Lung (tissue), 12 donors: Measurements from ENCODE around the gene MAMDC4. TPM values are rescaled to one million over a fixed set of nuclear protein-coding genes. Genes with fewer than 3 reads are reported as not detected.
A peak's percentile ranks its signal among the peaks of the same experiment; 100 is the strongest.

Experiments used
- ATAC-seq: fragments of 200-7000 bp; cut with Tn5 transposase; one replicate; pipeline ENCODE4 v1.9.1; 2020; ENCODE audit warnings: moderate number of reproducible peaks; ENCODE audit not compliant: insufficient read depth, low FRiP score
- DNase-seq, 3 donors: peaks; one replicate each; pipeline ENCODE4 v3.0.0-alpha.2; 2013 to 2017
- H3K27ac ChIP-seq, 2 donors: one replicate each; pipeline ENCODE4 v1.5.1; 2013; ENCODE audit warnings: mild to moderate bottlenecking in 2 of 2, moderate library complexity in 2 of 2, control low read depth in 1 of 2, inconsistent platforms in 1 of 2, low read depth in 1 of 2, low read length in 1 of 2
- H3K27me3 ChIP-seq, 3 donors: one replicate each; pipeline ENCODE4 v1.5.1; 2013; ENCODE audit warnings: low read length in 2 of 3; ENCODE audit not compliant: control insufficient read depth in 3 of 3, insufficient read depth in 3 of 3
- H3K36me3 ChIP-seq, 4 donors: one replicate each; pipeline ENCODE4 v1.5.1; 2013; ENCODE audit warnings: low read length in 4 of 4, mild to moderate bottlenecking in 1 of 4, moderate library complexity in 1 of 4; ENCODE audit not compliant: control insufficient read depth in 4 of 4, insufficient read depth in 4 of 4
- H3K4me1 ChIP-seq, 5 donors: one replicate each; pipeline ENCODE4 v1.5.1; 2013; ENCODE audit warnings: low read length in 5 of 5, mild to moderate bottlenecking in 2 of 5, moderate library complexity in 1 of 5; ENCODE audit not compliant: control insufficient read depth in 5 of 5, insufficient read depth in 5 of 5
- H3K4me3 ChIP-seq: one replicate; pipeline ENCODE4 v1.5.1; 2013; ENCODE audit warnings: mild to moderate bottlenecking, control low read depth, moderate library complexity
- H3K9ac ChIP-seq, 2 donors: one replicate each; pipeline ENCODE4 v1.5.1; 2013; ENCODE audit warnings: low read length in 2 of 2, control low read depth in 1 of 2; ENCODE audit not compliant: insufficient read depth in 1 of 2
- H3K9me3 ChIP-seq, 4 donors: one replicate each; pipeline ENCODE4 v1.5.1; 2013; ENCODE audit warnings: low read length in 3 of 4, mild to moderate bottlenecking in 1 of 4, moderate library complexity in 1 of 4; ENCODE audit not compliant: control insufficient read depth in 4 of 4, insufficient read depth in 3 of 4
- CTCF ChIP-seq: IDR thresholded peaks from 2 replicates; pipeline ENCODE4 v1.5.1; 2012; ENCODE audit warnings: mild to moderate bottlenecking; ENCODE audit errors: control extremely low read depth, extremely low read depth
- WGBS, 2 donors: extraction: QIAGEN DNeasy Blood & Tissue Kit; methylation state at CpG; one replicate each; pipeline ENCODE4 v1.1.7; 2013; 5-methylcytosine and 5-hydroxymethylcytosine counted together
- polyA plus RNA-seq, 2 donors: library from polyadenylated mRNA; stranded (reverse); fragments of 200-250 nt; gene quantifications; one replicate each; pipeline ENCODE4 v1.2.1, GENCODE V29; 2013
- total RNA-seq, 2 donors: library from RNA; depleted of rRNA in 1 of 2; stranded (reverse); fragments of >200 nt in 1 of 2; gene quantifications; one replicate each; pipeline ENCODE4 v1.2.1, GENCODE V29; 2014 to 2021
- donor health status: control.
- donor health status: control.
- donor health status: Bipolar disorder and iron deficiency.
- donor health status: healthy.
- donor health status: DM: yes; HTN: yes; CAD: no.

Gene MAMDC4
- total and polyA plus RNA-seq, 4 donors, result 5.6 to 13.2 (median 7.1) TPM

- H3K27ac ChIP-seq, result no peak overlapping the region
- DNase-seq (no peak), ATAC-seq (no peak)
- H3K9ac ChIP-seq, result no peak overlapping the region
- WGBS, 2 donors, result 95% methylated on average over 6 of the region's 6 CpGs
- TF ChIP-seq CTCF, result no peak
- no peaks in the 10 kb centered on the region for H3K4me1 ChIP-seq
- H3K27me3 ChIP-seq, result no peaks in the 10 kb centered on the region
- peaks cover 0 to 4% (median 0%) of the 10 kb centered on the region in 4 donors for H3K9me3 ChIP-seq
- no peaks in the 10 kb centered on the region for H3K36me3 ChIP-seq
- H3K4me3 ChIP-seq, result no peak overlapping the region
Observed at GRCh38 chr9:136875155-136875554, 23.0 kb downstream of the MAMDC4 start.

- 86 to 93% methylated on average over 5 of the region's 5 CpGs for WGBS, 2 donors
- Histone ChIP-seq H3K9ac (no peak overlapping the region), H3K36me3 (no peaks in the 10 kb centered on the region), H3K4me3 (no peak overlapping the region), H3K27me3 (no peaks in the 10 kb centered on the region), H3K4me1 (no peaks in the 10 kb centered on the region), H3K9me3 (peaks cover 0 to 4% (median 0%) of the 10 kb centered on the region in 4 donors), H3K27ac (no peak overlapping the region)
- DNase-seq (no peak), ATAC-seq (no peak)
- TF ChIP-seq CTCF, result no peak
Observed at GRCh38 chr9:136876476-136876875, 24.3 kb downstream of the MAMDC4 start.

GRCh38 chr9:136880651-136881050 lies 28.5 kb downstream of the MAMDC4 start:
- ATAC-seq (no peak), DNase-seq (no peak)
- peaks cover 0 to 14% (median 0%) of the 10 kb centered on the region in 5 donors for H3K4me1 ChIP-seq
- H3K9ac ChIP-seq, result no peak overlapping the region
- H3K9me3 ChIP-seq, result no peaks in the 10 kb centered on the region
- 85 to 86% methylated on average over 10 to 11 of the region's 11 CpGs for WGBS, 2 donors
- no peak for TF ChIP-seq CTCF
- no peak overlapping the region for H3K4me3 ChIP-seq
- no peaks in the 10 kb centered on the region for H3K27me3 ChIP-seq
- no peaks in the 10 kb centered on the region for H3K36me3 ChIP-seq
- no peak overlapping the region for H3K27ac ChIP-seq

GRCh38 chr9:136881691-136882108 lies 29.6 kb downstream of the MAMDC4 start:
- peak overlapping the region in 1 of 2 donors; percentile 57 for H3K27ac ChIP-seq
- no peaks in the 10 kb centered on the region for H3K36me3 ChIP-seq
- no peaks in the 10 kb centered on the region for H3K9me3 ChIP-seq
- no peak for TF ChIP-seq CTCF
- WGBS, 2 donors, result 12 to 13% methylated on average over 9 of the region's 9 CpGs
- peaks cover 0 to 14% (median 0%) of the 10 kb centered on the region in 5 donors for H3K4me1 ChIP-seq
- no peak overlapping the region for H3K4me3 ChIP-seq
- ATAC-seq (no peak), DNase-seq (peak in 1 of 3 donors; percentile 25)
- H3K27me3 ChIP-seq, result no peaks in the 10 kb centered on the region
- H3K9ac ChIP-seq, result no peak overlapping the region
